GM23248 (cell line): Measurements from ENCODE around the gene MGST2. TPM values are rescaled to one million over a fixed set of nuclear protein-coding genes. Genes with fewer than 3 reads are reported as not detected.

Experiments used
- DNase-seq: peaks from one replicate; pipeline ENCODE4 v3.0.0-alpha.2; 2015
- H2AFZ ChIP-seq: fragments of 200-600 bp; sonication (generic); 2 replicates; pipeline ENCODE4 v1.6.1; 2016; ENCODE audit warnings: antibody characterized with exemption
- H3F3A ChIP-seq: fragments of 200-600 bp; sonication (generic); 2 replicates; pipeline ENCODE4 v1.6.1; 2016; ENCODE audit warnings: mild to moderate bottlenecking, antibody characterized with exemption, mixed run types; ENCODE audit not compliant: insufficient read depth
- H3K27ac ChIP-seq: fragments of 200-600 bp; sonication (generic); 2 replicates; pipeline ENCODE4 v1.5.1; 2016; ENCODE audit warnings: mild to moderate bottlenecking
- H3K27me3 ChIP-seq: fragments of 200-600 bp; sonication (generic); replicated peaks from 2 replicates; pipeline ENCODE4 v1.6.1; 2016; ENCODE audit warnings: mild to moderate bottlenecking; ENCODE audit not compliant: insufficient read depth
- H3K36me3 ChIP-seq: fragments of 200-600 bp; sonication (generic); 2 replicates; pipeline ENCODE4 v1.6.1; 2016; ENCODE audit warnings: low read depth, mild to moderate bottlenecking
- H3K4me1 ChIP-seq: fragments of 200-600 bp; sonication (generic); 2 replicates; pipeline ENCODE4 v1.6.1; 2016; ENCODE audit warnings: mild to moderate bottlenecking; ENCODE audit not compliant: insufficient read depth
- H3K4me2 ChIP-seq: fragments of 200-600 bp; sonication (generic); one replicate; pipeline ENCODE4 v1.6.1; 2016; ENCODE audit warnings: mild to moderate bottlenecking; ENCODE audit not compliant: unreplicated experiment
- H3K4me3 ChIP-seq: fragments of 200-600 bp; sonication (generic); 2 replicates; pipeline ENCODE4 v1.5.1; 2016; ENCODE audit warnings: mild to moderate bottlenecking
- H3K79me2 ChIP-seq: fragments of 200-600 bp; sonication (generic); 2 replicates; pipeline ENCODE4 v1.6.1; 2016; ENCODE audit warnings: mild to moderate bottlenecking; ENCODE audit not compliant: insufficient read depth
- H3K9ac ChIP-seq: fragments of 200-600 bp; sonication (generic); 2 replicates; pipeline ENCODE4 v1.6.1; 2016; ENCODE audit warnings: mild to moderate bottlenecking
- H3K9me2 ChIP-seq: fragments of 200-600 bp; sonication (generic); 2 replicates; pipeline ENCODE4 v1.6.1; 2016; ENCODE audit warnings: mixed run types, mild to moderate bottlenecking, moderate library complexity; ENCODE audit not compliant: insufficient read depth
- H3K9me3 ChIP-seq: fragments of 200-600 bp; sonication (generic); one replicate; pipeline ENCODE4 v1.6.1; 2017; ENCODE audit warnings: low read depth
- H4K20me1 ChIP-seq: fragments of 200-600 bp; sonication (generic); 2 replicates; pipeline ENCODE4 v1.6.0; 2016; ENCODE audit not compliant: insufficient read depth
- EZH2 ChIP-seq: fragments of 200-600 bp; sonication (generic); IDR thresholded peaks from 2 replicates; pipeline ENCODE4 v1.6.1; 2018; ENCODE audit warnings: antibody characterized with exemption, mild to moderate bottlenecking; ENCODE audit not compliant: insufficient read depth, poor library complexity, severe bottlenecking
- EZH2phosphoT487 ChIP-seq: fragments of 200-600 bp; sonication (generic); IDR thresholded peaks from 2 replicates; pipeline ENCODE4 v1.6.1; 2018; ENCODE audit warnings: antibody characterized with exemption, moderate library complexity, mild to moderate bottlenecking, low read depth; ENCODE audit not compliant: insufficient read depth
- WGBS, 2 experiments: methylation state at CpG; one replicate each; pipeline ENCODE4 v1.1.6; 2015 to 2017; ENCODE audit warnings: low lambda C conversion rate in 2 of 2, low coverage in 1 of 2; ENCODE audit errors: missing lambda C conversion rate in 2 of 2; 5-methylcytosine and 5-hydroxymethylcytosine counted together
- in situ Hi-C: fragments of 300-500 bp; cut with MboI; formaldehyde crosslinking; loops from 2 replicates; pipeline ENCODE4 v1.15.0; 2020
- polyA plus RNA-seq: library from polyadenylated mRNA; unstranded; fragments of >200 nt; fragmentation: Nextera tagmentation; extraction: Ambion mirVana; gene quantifications from 2 replicates; pipeline ENCODE4 v1.2.1, GENCODE V29; 2016
- total RNA-seq: library from RNA; depleted of rRNA; stranded (reverse); fragments of >200 nt; shearing (Covaris generic); gene quantifications from 2 replicates; pipeline ENCODE4 v1.2.3, GENCODE V29; 2014

The MGST2 gene
- total and polyA plus RNA-seq, 2 experiments from 2014 or later, result 7.5 to 17.9 TPM

- no peaks in the 10 kb centered on the region for H3F3A ChIP-seq
- H3K27ac ChIP-seq, result no peak overlapping the region
- no peaks in the 10 kb centered on the region for H4K20me1 ChIP-seq
- no peak overlapping the region for H3K4me2 ChIP-seq
- H3K9me2 ChIP-seq, result no peaks in the 10 kb centered on the region
- 89 to 92% methylated on average over 6 of the region's 6 CpGs for WGBS, 2 experiments
- TF ChIP-seq EZH2phosphoT487 (no peak), EZH2 (no peak)
- DNase-seq, result no peak
- H3K36me3 ChIP-seq, result no peaks in the 10 kb centered on the region
- no peaks in the 10 kb centered on the region for H3K9me3 ChIP-seq
- H3K4me1 ChIP-seq, result peaks cover 7% of the 10 kb centered on the region
- H3K4me3 ChIP-seq, result no peak overlapping the region
- H2AFZ ChIP-seq, result no peak overlapping the region
- in situ Hi-C loops, result loop anchor here (25.0 kb wide), 1 partner anchor 517 kb away; no protein-coding TSS in a partner anchor
- H3K79me2 ChIP-seq, result no peaks in the 10 kb centered on the region
- no peaks in the 10 kb centered on the region for H3K27me3 ChIP-seq
- no peak overlapping the region for H3K9ac ChIP-seq
Measured at GRCh38 chr4:139745111-139745639, 79.6 kb downstream of the MGST2 start.

DNA sequence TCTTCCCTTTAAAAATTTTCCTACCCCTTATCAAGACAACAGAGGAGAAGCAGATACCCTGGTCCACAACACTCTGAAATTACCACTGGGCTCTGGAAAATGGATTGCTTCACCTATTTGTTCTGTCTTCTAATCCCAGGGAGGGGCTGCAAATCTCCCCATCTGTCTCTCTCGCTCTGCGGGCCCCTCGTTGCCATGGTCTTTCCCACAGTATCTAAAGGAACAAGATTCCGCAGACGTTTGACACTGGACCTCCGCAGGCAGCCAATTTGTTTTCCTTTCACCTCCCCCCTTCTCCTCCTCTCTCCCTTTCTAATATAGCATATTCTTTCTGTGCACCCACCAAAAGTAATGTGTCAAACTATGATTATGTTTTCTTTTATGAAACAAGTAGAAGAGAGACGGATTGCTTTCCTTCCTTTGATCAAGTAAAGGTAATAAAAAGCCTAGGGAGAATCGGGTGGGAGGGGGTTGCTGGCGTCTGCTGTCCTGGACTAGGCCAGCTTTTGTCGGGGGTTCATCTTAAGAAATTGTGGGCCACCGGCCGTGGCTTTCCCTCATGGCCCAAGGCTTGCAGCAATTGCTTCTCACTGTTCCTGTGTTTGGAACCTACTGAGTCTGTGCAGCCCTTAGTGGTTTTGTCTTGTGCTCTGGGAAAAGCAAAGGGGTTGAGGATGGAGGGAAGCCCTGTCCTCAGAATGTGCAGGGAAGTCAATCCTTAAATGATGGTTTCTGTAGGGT, 81.0 kb downstream of the MGST2 start:
- no peak for TF ChIP-seq EZH2phosphoT487
- no peak for TF ChIP-seq EZH2
- Histone ChIP-seq H4K20me1 (no peaks in the 10 kb centered on the region), H3K79me2 (no peaks in the 10 kb centered on the region), H3K4me2 (no peak overlapping the region), H2AFZ (no peak overlapping the region), H3K36me3 (no peaks in the 10 kb centered on the region), H3F3A (no peaks in the 10 kb centered on the region), H3K9me2 (no peaks in the 10 kb centered on the region), H3K27ac (no peak overlapping the region), H3K9me3 (no peaks in the 10 kb centered on the region), H3K27me3 (no peaks in the 10 kb centered on the region), H3K9ac (no peak overlapping the region), H3K4me3 (no peak overlapping the region), H3K4me1 (no peaks in the 10 kb centered on the region)
- WGBS, 2 experiments, result 70 to 72% methylated on average over 12 of the region's 12 CpGs
- DNase-seq, result no peak
- in situ Hi-C loops, result loop anchor here (25.0 kb wide), 1 partner anchor 516 kb away; no protein-coding TSS in a partner anchor

GRCh38 chr4:139749338-139749737, 83.7 kb downstream of the MGST2 start:
- Histone ChIP-seq H3F3A (no peaks in the 10 kb centered on the region), H3K36me3 (no peaks in the 10 kb centered on the region), H3K27me3 (no peaks in the 10 kb centered on the region), H3K9ac (no peak overlapping the region), H3K79me2 (no peaks in the 10 kb centered on the region), H3K4me3 (no peak overlapping the region), H4K20me1 (no peaks in the 10 kb centered on the region), H3K4me2 (no peak overlapping the region), H3K27ac (no peak overlapping the region), H3K9me3 (no peaks in the 10 kb centered on the region), H3K9me2 (no peaks in the 10 kb centered on the region), H3K4me1 (no peaks in the 10 kb centered on the region), H2AFZ (no peak overlapping the region)
- in situ Hi-C loops, result loop anchor here (25.0 kb wide), 1 partner anchor 513 kb away; no protein-coding TSS in a partner anchor
- 68 to 71% methylated on average over 6 of the region's 6 CpGs for WGBS, 2 experiments
- no peak for DNase-seq
- TF ChIP-seq EZH2 (no peak), EZH2phosphoT487 (no peak)

DNA sequence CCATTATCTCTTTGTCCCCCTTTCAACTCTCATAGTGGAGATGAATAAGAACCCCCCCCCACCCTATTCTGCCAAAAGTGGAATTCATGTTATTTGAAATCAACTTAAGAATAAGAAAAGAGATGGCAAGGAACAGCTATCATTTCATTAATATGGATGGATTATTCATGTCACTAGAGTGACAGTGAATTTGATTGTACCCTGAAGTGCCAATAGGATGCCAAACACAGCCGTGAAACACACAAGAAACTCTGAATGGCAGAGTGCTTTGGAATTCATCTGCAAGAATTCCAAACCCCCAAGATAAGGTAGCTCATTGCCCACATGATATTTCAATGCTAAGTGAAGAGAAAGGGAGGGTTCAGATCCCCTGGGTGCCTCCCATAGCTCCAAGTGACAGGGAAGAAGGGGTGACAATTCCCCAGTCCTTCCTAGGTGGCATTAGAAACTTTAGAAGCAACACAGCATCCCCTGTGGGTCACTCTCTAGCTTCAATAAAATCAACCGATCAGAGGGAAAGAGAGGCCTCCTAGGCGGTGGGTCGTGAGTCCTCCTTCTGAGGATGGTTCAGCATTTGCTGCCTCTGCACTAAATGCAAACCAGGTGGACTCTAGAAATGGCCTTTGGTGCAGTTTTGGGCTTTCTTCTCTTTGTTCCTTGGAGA, 84.3 kb downstream of the MGST2 start:
- DNase-seq, result no peak
- no peak overlapping the region for H2AFZ ChIP-seq
- H3K9me2 ChIP-seq, result no peaks in the 10 kb centered on the region
- no peak overlapping the region for H3K4me3 ChIP-seq
- H3K9me3 ChIP-seq, result no peaks in the 10 kb centered on the region
- WGBS, 2 experiments, result 80 to 88% methylated on average over 4 of the region's 4 CpGs
- no peak overlapping the region for H3K4me2 ChIP-seq
- H3F3A ChIP-seq, result no peaks in the 10 kb centered on the region
- H3K27ac ChIP-seq, result no peak overlapping the region
- H4K20me1 ChIP-seq, result no peaks in the 10 kb centered on the region
- no peaks in the 10 kb centered on the region for H3K4me1 ChIP-seq
- TF ChIP-seq EZH2, result no peak
- no peak for TF ChIP-seq EZH2phosphoT487
- no peak overlapping the region for H3K9ac ChIP-seq
- no peaks in the 10 kb centered on the region for H3K79me2 ChIP-seq
- no peaks in the 10 kb centered on the region for H3K27me3 ChIP-seq
- in situ Hi-C loops, result loop anchor here (25.0 kb wide), 1 partner anchor 512 kb away; no protein-coding TSS in a partner anchor
- no peaks in the 10 kb centered on the region for H3K36me3 ChIP-seq
